Thymus (tissue), 11 donors: ENCODE data around the gene DUS1L. TPM values are rescaled to one million over a fixed set of nuclear protein-coding genes. Genes with fewer than 3 reads are reported as not detected.

ENCODE experiments used
- DNase-seq, 9 donors: peaks; one replicate each; pipeline ENCODE4 v3.0.0-alpha.2; 2013; ENCODE audit warnings: low spot score in 9 of 9, low read depth in 6 of 9, missing footprints in 1 of 9
- H3K27ac ChIP-seq, 2 donors: one replicate each; pipeline ENCODE4 v1.5.1; 2013; ENCODE audit warnings: control low read depth in 1 of 2, low read depth in 1 of 2, low read length in 1 of 2, mild to moderate bottlenecking in 1 of 2, moderate library complexity in 1 of 2
- H3K27me3 ChIP-seq, 2 donors: one replicate each; pipeline ENCODE4 v1.5.1; 2013; ENCODE audit warnings: low read length in 1 of 2; ENCODE audit not compliant: control insufficient read depth in 2 of 2, insufficient read depth in 1 of 2
- H3K36me3 ChIP-seq, 2 donors: one replicate each; pipeline ENCODE4 v1.5.1; 2013; ENCODE audit warnings: low read length in 1 of 2, mild to moderate bottlenecking in 1 of 2, moderate library complexity in 1 of 2; ENCODE audit not compliant: control insufficient read depth in 2 of 2, insufficient read depth in 2 of 2
- H3K4me1 ChIP-seq, 2 donors: one replicate each; pipeline ENCODE4 v1.5.1; 2013; ENCODE audit warnings: low read length in 2 of 2; ENCODE audit not compliant: control insufficient read depth in 2 of 2, insufficient read depth in 2 of 2
- H3K4me3 ChIP-seq, 2 donors: one replicate each; pipeline ENCODE4 v1.5.1; 2013; ENCODE audit warnings: low read length in 2 of 2, control low read depth in 1 of 2, mild to moderate bottlenecking in 1 of 2
- H3K9me3 ChIP-seq, 2 donors: one replicate each; pipeline ENCODE4 v1.5.1; 2013; ENCODE audit warnings: low read length in 1 of 2, mild to moderate bottlenecking in 1 of 2; ENCODE audit not compliant: control insufficient read depth in 2 of 2, insufficient read depth in 1 of 2
- WGBS: extraction: QIAGEN DNeasy Blood & Tissue Kit; methylation state at CpG from one replicate; pipeline ENCODE4 v1.1.7; 2013; 5-methylcytosine and 5-hydroxymethylcytosine counted together
- polyA plus RNA-seq: library from polyadenylated mRNA; stranded (reverse); fragments of 200-250 nt; gene quantifications from one replicate; pipeline ENCODE4 v1.2.3, GENCODE V29; 2013
- total RNA-seq: library from RNA; stranded (reverse); fragments of 120-200 nt; gene quantifications from one replicate; pipeline ENCODE4 v1.2.4, GENCODE V29; 2013
- donor health status: healthy.

The DUS1L gene
- total and polyA plus RNA-seq, 2 donors, result 57.9 to 147 TPM

DNA sequence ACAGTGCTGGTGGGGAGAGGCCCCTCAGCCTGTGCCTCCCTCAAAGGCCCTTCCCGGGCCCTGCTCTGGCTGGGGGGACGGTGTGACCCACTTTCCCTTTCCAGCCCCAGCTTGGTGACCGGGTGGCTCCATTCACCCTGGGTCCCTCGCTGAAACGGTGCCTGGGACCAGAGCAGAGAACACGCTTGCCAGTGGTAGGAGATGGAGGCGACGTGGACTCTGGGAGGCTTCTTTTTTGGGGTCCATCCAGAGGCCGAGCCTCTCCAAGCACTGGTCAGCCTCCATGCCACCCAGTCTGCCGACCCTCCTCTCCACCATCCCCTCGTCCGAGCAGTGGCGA, 50.7 kb downstream of the DUS1L start:
- H3K4me3 ChIP-seq, result no peak overlapping the region
- DNase-seq, result no peak
- H3K27me3 ChIP-seq, result no peaks in the 10 kb centered on the region
- 89% methylated on average over 13 of the region's 13 CpGs for WGBS
- peaks cover 10 to 18% of the 10 kb centered on the region in 2 donors for H3K36me3 ChIP-seq
- H3K27ac ChIP-seq, result no peak overlapping the region
- H3K9me3 ChIP-seq, result peaks cover 0 to 5% of the 10 kb centered on the region in 2 donors
- peaks cover 0 to 24% of the 10 kb centered on the region in 2 donors for H3K4me1 ChIP-seq

DNA sequence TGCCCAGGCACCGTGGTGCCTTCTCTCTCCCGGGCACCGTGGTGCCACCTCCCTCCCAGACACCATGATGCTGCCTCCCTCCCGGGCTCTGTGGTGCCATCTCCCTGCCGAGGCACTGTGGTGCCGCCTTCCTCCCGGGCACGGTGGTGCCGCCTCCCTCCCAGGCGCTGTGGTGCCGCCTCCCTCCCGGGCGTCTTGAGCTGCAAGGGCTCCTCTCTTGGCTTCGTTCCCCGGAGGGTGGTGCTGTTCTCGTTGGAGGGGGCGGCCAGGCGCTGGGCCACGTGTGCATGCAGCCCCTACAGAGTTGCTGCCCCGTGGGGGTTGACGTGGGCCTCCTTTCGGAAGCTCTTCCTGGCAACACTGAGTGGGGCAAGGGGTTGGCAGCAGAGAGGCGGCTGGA, 51.2 kb downstream of the DUS1L start:
- Histone ChIP-seq H3K4me1 (peaks cover 0 to 21% of the 10 kb centered on the region in 2 donors), H3K4me3 (no peak overlapping the region), H3K36me3 (peaks cover 10 to 18% of the 10 kb centered on the region in 2 donors), H3K27me3 (no peaks in the 10 kb centered on the region), H3K27ac (no peak overlapping the region), H3K9me3 (peaks cover 0 to 5% of the 10 kb centered on the region in 2 donors)
- 95% methylated on average over 23 of the region's 23 CpGs for WGBS
- no peak for DNase-seq

DNA sequence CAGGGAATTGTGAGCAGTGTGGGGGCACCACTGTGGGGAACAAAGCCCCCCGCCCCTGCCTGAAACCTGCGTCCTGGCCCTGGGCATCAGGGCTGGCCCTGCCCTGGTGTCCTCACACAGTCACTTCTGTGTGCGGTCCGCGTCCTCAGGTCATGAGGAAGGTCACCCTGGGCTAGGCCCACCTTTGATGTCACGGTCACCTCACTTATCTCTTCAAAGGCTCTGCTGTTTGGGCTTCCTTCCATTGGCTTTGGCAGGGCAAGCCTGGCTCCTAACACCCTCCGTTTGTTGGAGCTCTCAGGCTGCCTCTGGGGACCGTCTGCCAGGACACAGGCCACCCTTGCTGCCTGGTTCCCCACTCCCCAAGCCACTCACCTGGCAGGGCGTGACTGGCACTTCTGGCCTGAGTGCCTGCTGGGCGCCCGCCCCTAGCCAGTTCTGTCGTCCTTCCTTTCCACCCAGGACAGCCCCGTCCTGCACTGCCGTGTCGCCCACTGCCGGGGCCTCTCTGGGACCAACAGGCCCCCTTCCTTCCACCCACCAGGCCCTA, 51.8 kb downstream of the DUS1L start:
- Histone ChIP-seq H3K27ac (no peak overlapping the region), H3K4me3 (no peak overlapping the region), H3K27me3 (no peaks in the 10 kb centered on the region), H3K36me3 (peaks cover 7 to 20% of the 10 kb centered on the region in 2 donors), H3K4me1 (peaks cover 0 to 20% of the 10 kb centered on the region in 2 donors), H3K9me3 (peaks cover 0 to 5% of the 10 kb centered on the region in 2 donors)
- DNase-seq, result no peak
- 98% methylated on average over 16 of the region's 16 CpGs for WGBS

DNA sequence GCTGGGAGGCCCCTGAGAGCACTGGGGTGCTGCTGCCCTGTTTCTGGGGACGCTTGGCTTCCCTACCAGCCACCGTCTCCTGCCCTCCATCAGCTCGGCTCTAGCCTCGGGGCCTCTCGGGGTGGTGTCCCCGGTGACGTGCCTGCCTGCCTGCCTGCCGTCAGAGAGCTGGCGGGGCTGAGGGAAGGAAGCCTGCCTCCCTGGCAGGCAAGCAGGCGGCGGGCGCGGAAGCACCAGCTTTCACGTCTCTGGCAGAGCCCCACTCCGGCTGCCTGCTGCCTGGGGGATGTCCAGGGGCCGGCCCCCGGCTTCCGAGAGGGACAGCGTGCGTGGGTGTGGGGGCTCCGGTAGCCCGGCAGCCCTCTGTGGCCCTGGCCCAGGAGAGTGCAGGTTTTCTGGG, 52.3 kb downstream of the DUS1L start:
- Histone ChIP-seq H3K27me3 (no peaks in the 10 kb centered on the region), H3K4me1 (peaks cover 0 to 20% of the 10 kb centered on the region in 2 donors), H3K27ac (no peak overlapping the region), H3K4me3 (no peak overlapping the region), H3K9me3 (peaks cover 0 to 5% of the 10 kb centered on the region in 2 donors), H3K36me3 (peaks cover 2 to 17% of the 10 kb centered on the region in 2 donors)
- peak in 1 of 9 donors; percentile 35 for DNase-seq
- WGBS, result 79% methylated on average over 22 of the region's 22 CpGs

- no peak for DNase-seq
Measured at GRCh38 chr17:82012640-82013295, 52.8 kb downstream of the DUS1L start.

GRCh38 chr17:82012261-82012639, 53.4 kb downstream of the DUS1L start:
- Histone ChIP-seq H3K36me3 (peaks cover 0 to 11% of the 10 kb centered on the region in 2 donors), H3K27ac (no peak overlapping the region), H3K4me3 (no peak overlapping the region), H3K9me3 (peaks cover 0 to under 1% of the 10 kb centered on the region in 2 donors), H3K27me3 (no peaks in the 10 kb centered on the region), H3K4me1 (peaks cover 0 to 20% of the 10 kb centered on the region in 2 donors)
- no peak for DNase-seq
- WGBS, result 91% methylated on average over 20 of the region's 20 CpGs

More at GRCh38 chr17:82012640-82013295, 52.8 kb downstream of the DUS1L start:
- no peak overlapping the region for H3K27ac ChIP-seq
- no peak overlapping the region for H3K4me3 ChIP-seq
- WGBS, result 98% methylated on average over 19 of the region's 19 CpGs
- no peaks in the 10 kb centered on the region for H3K27me3 ChIP-seq
- peaks cover 0 to 5% of the 10 kb centered on the region in 2 donors for H3K9me3 ChIP-seq
- H3K4me1 ChIP-seq, result peaks cover 0 to 20% of the 10 kb centered on the region in 2 donors
- H3K36me3 ChIP-seq, result peaks cover 1 to 12% of the 10 kb centered on the region in 2 donors

DNA sequence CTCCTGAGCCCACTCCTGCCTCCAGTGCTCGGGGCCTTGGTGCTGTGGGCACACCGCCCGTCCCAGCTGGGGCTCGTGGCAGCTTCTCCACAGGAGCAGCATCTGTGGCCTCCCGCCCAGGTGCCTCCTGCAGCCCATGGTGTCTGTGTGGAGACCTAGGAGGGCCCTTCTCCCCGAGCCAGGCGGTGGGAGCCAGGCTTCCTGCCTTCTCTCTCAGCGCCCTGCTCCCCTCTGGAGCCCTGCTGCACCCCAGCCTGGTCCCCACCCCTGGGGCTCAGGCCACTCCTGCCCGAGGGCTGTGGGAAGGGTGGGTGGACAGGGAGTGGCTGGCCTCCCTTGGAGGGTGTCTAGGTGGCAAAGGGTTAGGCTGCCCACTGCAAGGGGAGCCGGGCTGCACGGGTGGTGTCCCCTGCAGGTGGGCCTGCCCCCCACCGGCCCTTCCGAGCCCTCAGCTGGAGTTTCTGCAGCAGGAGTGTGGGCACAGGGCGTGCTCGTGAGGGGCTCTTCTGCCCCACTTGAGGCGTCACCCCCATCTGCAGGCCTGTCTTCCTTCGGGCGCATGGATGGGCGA, 53.9 kb downstream of the DUS1L start:
- Histone ChIP-seq H3K9me3 (no peaks in the 10 kb centered on the region), H3K4me3 (no peak overlapping the region), H3K36me3 (peaks cover 0 to 7% of the 10 kb centered on the region in 2 donors), H3K27ac (no peak overlapping the region), H3K4me1 (peaks cover 0 to 20% of the 10 kb centered on the region in 2 donors), H3K27me3 (no peaks in the 10 kb centered on the region)
- WGBS, result 94% methylated on average over 19 of the region's 19 CpGs
- DNase-seq, result no peak

- no peak overlapping the region for H3K27ac ChIP-seq
- no peak overlapping the region for H3K4me3 ChIP-seq
- no peaks in the 10 kb centered on the region for H3K27me3 ChIP-seq
- H3K36me3 ChIP-seq, result peaks cover 0 to 7% of the 10 kb centered on the region in 2 donors
- WGBS, result 97% methylated on average over 39 of the region's 39 CpGs
- no peak for DNase-seq
- H3K9me3 ChIP-seq, result no peaks in the 10 kb centered on the region
- peaks cover 0 to 23% of the 10 kb centered on the region in 2 donors for H3K4me1 ChIP-seq
Measured at GRCh38 chr17:82010575-82011525, 54.8 kb downstream of the DUS1L start.
